ENCODE results near the gene FREY1.

The FREY1 gene

DNA sequence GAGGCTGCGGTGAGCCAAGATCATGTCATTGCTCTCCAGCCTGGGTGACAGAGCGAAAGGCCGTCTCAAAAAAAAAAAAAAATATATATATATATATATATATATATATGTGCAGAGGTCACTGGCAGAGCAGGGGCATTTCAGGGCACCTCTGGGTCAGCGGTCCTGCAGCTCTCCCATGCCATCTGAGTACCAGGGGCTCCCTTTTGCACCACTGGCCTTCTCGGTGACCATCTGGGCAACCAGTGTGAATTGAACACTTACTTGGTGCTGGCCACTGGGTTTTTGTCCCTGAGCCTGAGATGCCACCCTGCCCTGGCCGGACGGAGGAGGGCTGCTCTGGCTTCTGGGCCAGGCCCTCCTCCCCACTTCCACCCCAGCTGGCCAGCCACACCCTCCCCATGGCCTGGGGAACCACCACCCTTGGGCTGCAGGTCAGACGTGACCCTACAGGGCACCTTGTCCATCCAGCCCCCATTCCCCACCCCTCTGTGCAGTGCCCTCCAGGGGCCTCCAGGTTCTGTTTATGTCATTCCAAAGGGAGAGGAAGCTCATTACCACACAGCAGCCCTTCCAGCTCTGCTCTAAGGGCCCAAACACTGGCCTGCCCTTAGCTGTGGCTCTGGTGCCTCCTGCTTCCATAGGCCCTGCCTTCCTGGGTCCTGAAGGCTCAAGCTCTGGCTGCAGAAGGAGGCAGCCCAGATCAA is 11.4 kb downstream of the FREY1 start:
- no peak for DNase-seq (ENCODE audit: low read depth in 3 of 3, low spot score in 1 of 3)

DNA sequence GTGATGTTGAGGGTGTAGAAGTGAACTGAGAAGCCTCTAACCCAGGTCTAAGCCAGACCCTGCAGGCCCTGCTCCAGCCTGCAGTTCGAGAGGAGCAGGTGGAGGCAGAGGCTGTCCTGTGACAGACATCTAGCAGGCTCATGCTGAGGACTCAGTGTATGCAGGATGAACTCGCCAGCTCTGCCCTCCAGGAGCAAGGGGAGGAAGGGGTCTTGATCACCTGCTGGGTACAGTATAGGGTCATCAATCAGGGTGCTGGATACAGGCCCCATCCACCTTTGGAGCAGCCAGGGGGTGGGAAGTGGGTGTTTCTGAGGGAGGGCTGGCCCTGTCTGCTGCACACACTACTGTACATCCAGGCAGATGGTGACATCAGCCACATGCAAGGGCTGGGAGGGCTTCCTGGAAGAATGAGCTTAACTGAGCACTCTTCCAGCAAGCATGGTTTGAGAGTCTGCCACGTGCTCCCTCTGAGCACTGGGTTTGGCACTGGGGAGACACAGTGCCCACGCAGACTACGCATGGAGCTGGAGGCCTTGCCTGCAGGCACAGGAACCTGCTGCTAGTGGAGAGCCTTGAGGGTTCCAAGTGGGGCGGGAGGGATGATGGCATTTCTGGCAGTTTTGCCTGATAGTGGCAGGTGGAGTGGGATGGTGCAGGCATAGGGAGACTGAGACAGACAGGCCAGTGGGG is 12.4 kb downstream of the FREY1 start:
- DNase-seq (ENCODE audit: low read depth in 3 of 3, low spot score in 1 of 3): no peak

DNA sequence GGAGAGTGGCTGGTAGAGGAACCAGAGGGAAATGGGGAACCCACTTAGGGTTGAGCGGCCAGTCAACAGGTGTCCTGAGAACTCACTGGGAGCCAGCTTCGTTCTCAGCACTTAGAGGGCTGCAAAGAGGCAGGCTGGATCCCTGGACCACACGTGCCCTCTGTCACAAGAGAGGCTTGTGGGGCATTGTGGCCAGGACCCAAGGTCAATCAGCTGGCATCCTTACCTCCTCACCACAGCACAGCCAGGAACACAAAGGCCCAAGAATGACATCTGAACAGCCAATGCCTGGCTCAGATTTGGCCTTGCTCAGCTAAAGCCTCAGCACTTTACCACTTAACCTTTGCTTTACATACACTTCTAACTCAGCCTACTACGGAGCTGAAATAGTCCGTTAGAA is 14.2 kb downstream of the FREY1 start:
- DNase-seq (ENCODE audit: low read depth in 3 of 3, low spot score in 1 of 3): no peak

DNA sequence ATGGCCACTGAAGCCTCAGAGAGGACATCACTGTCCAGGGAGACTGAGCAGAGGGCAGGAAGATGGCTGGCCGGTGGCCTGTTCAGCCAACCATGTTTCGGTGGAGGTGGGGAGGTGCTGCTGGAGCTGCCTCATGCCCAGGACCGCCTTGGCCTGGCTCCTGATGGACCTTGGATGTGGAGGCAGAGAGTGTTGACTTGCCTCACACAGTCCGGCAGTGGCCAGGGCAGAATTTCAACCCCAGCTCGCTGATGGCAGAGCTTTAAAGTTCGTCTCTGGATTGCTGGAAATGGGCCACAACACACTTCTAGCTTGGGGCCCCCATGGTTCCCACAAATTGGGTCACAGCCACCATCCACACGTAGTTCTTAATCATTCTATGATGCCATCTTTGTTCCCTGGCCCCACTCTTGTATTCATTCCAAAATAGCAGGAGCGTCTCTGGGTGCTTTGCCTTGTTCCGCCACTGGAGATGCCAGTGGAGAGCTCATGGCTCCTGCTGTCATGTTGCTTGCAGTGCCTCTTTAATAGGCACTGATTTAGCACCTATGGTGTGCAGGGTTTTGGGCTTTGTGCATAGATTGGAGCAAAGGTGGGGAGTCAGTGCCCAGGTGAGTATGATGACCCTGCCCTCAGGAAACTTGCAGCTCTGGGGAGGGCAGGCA is 16.1 kb downstream of the FREY1 start:
- DNase-seq (ENCODE audit: low read depth in 3 of 3, low spot score in 1 of 3): no peak

DNA sequence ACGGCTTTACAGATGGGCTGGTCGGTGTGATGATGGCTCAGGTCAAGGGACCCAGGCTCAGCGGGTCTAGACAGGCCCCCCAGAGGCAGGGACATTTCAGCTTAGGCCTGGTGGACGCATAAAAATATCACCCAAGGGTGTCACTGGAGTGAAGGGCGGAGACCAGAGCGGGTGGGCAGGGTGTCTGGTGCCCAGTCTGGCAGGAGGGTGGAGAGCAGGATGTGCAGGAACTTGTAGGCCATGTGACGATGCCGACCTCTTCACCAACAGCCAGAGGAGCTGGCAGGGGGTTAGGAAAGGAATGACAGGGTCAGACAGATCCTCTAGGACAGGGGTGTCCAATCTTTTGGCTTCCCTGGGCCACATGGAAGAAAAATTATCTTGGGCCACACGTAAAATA is 17.1 kb downstream of the FREY1 start:
- no peak for DNase-seq (ENCODE audit: low read depth in 3 of 3, low spot score in 1 of 3)

DNA sequence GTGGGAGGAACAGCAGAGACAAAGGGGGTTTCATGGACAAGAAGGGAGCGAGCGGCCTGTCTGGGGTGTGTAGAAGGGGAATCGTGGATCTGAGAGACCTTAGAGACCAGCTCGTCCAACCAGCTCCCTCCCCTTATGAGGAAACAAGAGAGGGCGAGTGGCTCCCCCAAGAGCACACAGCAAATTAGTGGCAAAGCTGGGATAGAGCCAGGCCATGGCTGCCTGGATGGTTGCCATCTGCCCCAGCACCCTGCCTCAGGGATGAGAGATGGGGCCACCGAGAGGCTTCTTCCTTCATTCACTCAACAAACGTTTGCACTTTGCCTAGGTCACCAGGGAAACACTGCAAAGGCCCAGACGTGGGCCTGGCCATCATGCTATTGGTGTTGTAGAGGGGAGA is 17.5 kb downstream of the FREY1 start:
- DNase-seq (ENCODE audit: low read depth in 3 of 3, low spot score in 1 of 3): no peak

DNA sequence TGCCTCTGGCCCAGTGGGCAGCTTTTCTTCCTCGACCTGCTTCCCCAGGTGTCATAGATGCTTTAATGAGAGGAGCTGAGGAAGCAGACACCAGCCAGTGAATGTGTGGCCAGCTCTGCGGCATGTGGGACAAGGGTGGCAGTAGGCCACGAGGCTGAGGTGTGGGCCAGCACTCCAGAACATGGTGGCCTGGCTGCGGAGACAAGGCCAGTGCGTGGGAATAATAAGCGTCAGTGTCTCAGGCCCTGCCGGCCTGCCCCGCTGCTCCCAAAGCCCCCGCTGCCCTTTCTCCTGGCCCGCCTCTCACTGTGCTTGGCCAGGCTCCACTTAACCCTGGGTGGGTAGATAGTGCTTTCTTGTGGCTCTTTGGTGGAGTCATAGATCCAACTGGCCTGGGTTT is 19.5 kb downstream of the FREY1 start:
- DNase-seq (ENCODE audit: low read depth in 3 of 3, low spot score in 1 of 3): no peak

- no peak for DNase-seq (ENCODE audit: low read depth in 3 of 3, low spot score in 1 of 3)
Observed at GRCh38 chr11:45886816-45887520, 20.1 kb downstream of the FREY1 start.

- DNase-seq (ENCODE audit: low read depth in 3 of 3, low spot score in 1 of 3): no peak
Observed at GRCh38 chr11:45885921-45886721, 20.9 kb downstream of the FREY1 start.

DNA sequence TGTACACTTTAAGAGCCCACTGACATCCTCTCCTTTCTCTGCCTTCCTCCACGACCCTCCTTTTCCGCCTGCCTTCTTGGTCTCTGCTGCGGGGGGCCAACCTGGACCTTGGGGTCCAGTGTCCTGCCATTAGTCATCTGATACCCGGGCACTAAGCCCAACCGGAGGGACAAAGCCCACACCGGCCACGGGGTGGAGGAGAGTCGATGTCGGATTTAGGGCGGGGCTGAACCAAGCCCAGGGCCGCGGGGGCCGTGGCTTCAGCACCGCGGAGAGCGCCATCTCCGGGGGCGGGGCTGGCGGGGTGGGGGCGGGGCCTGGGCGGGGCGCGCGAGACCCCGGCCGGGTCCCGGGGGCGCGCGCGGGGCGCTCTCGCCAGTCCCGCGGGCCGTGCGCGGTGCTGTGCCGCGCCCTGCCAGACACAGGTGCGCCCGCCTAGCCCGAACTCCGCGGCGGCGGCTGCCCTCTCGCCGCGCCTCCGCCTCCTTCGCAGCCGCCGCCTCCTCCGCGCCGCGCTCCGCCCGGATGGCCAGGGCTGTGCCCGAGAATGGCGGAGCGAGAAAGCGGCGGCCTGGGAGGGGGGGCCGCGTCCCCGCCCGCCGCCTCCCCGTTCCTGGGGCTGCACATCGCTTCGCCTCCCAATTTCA is 21.7 kb downstream of the FREY1 start, which contains the start of gene MAPK8IP1:
Gene MAPK8IP1 (plus strand): TSS at position 378 of the 647 bp plus-strand sequence. CDS start 170 bp downstream, at position 548.
- DNase-seq (ENCODE audit: low read depth in 3 of 3, low spot score in 1 of 3): peak in 2 of 3 donors; percentile 27 to 47

DNA sequence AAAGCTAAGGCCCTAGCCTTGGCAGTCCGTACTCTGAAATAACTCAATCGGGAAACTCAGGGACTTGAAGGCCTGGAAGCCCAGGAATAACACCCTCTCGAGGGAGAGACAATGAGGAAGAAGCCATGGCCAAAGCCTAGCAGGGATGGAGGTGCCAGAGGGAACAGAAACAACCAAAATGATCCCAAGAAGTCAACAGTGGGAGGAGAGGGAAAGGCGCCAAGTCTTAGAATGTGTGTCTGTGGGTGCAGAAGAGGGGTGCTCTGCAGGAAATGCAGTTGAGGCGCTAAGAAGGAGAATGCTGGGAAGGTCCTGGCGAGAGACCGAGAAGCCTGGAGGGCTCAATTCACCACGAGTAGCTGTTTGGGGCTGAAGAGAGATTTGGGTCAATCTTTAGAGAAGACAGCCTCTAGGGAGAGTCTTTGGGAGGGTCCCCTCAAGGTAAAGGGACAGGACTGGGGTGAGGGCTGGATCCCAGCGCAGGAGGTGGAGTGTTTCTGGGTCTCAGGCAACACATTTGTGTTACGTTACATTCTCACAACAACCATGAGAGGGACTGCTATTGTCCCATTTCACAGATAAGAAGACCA is 22.4 kb downstream of the FREY1 start:
- no peak for DNase-seq (ENCODE audit: low read depth in 3 of 3, low spot score in 1 of 3)

DNA sequence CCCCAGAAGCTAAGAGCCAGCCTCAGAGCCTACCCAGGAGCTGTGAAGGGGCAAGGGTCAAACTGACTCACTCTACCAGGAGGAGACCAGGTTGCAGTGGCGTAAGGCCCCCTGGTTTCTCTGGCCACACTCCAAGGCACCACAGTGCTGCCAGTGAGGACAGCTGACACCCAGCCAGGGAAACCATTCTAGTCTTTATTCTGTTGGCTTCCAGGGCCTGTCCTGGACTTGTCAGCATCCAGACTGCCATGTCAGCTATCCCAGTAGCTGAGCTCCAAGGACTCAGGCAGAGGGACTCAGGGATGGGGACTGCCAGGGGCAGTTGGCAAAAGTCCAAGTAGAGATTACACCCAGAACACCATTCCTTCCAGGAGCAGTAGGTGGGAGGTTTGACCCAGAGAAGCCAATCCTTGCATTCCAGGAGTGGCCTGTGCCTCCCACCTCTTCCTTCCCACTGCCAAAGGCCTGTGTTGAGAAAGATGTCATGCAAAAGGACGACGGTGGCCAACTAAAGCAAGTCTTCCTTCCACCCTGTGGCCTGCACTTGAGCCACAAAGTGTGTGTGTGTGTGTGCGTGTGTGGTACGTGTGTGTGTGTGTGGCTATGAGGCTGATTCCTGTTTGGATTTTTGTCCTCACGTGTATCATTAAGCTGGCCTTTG is 25.2 kb downstream of the FREY1 start:
- no peak for DNase-seq (ENCODE audit: low read depth in 3 of 3, low spot score in 1 of 3)

- DNase-seq (ENCODE audit: low read depth in 3 of 3, low spot score in 1 of 3): no peak
Observed at GRCh38 chr11:45880772-45881570, 26.1 kb downstream of the FREY1 start.

DNA sequence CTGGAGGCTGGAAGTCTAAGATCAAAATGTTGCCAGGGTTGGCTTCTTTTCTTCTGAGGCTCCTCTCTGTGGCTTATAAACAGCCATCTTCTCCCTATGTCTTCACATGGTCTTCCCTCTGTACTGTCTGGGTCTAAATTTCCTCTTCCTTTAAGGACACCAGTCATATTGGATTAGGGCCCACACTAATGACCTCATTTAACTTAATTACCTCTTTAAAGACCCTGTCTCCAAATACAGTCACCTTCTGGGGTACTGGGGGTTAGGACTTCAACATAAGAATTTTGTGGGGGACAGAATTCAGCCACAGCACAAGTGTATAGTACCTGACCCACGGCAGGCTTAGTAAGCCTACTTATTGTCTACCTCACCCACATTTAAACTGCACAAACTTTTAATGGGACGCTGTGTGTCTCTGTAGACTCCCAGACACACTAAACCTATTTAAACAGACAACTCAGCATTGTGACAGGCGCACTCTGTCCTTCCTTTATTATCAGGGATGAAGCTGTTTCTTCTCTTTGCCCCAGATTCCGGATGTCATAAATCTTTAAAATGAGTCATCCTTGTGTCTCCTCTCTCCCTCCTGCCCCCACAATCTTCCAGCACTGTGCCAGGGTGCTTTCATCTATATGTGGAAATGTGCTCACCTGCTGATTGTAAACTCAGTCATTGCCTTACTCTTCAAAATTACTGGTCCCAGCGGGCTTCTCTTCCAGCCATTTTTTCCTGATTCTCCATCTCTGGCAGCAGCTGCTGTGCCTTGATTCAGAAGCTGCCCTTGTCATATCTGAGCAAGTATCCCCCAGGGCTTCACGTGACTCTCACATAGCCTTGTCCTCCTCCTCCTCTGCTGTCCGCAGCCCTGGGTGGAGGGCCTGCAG is 27.0 kb downstream of the FREY1 start:
- DNase-seq (ENCODE audit: low read depth in 3 of 3, low spot score in 1 of 3): no peak

DNA sequence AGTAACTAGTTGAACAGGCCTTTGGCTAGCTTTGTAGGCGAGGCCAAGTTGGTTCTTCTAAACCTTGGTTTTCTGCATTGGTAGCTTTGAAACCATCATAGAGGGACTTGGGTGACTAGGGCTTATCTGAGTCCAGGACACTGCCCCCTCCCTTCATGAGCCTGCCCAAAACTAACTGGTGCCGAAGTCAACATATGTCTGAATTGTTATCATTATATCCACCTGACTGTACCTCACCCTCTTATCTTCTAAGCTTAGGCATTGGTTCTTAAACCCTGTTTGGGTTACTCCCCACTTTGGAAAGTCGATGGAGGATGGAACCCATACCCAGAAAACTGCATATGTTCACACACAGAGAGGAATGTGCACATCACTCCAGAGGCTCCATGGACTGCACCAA is 29.2 kb downstream of the FREY1 start:
- DNase-seq (ENCODE audit: low read depth in 3 of 3, low spot score in 1 of 3): no peak

GRCh38 chr11:45877221-45877620 is 29.9 kb downstream of the FREY1 start:
- no peak for DNase-seq (ENCODE audit: low read depth in 3 of 3, low spot score in 1 of 3)

DNA sequence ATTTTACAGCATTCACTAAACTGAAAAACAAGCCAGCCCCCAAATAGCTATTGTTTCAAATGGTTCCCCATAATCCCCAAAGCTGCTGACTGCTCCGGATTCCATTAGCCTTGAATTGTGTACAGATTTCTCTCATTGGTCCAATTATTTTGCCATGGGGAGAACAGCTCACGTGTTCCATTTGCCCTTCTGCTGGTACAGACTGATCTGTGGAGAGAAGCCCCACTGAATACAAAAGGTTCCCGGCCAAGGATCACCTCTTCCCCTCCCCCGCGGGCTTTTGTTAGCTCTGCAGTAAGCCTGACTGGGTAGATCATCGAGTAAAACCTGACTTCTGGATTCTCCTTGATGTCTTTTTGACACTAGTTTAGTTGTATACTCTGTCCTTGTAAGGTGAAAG is 30.7 kb downstream of the FREY1 start:
- DNase-seq (ENCODE audit: low read depth in 3 of 3, low spot score in 1 of 3): no peak

All from stimulated activated CD4-positive, alpha-beta T cell treated with anti-CD3 and anti-CD28 coated beads, TNF-alpha, amount 100 ng/mL, for 1 hour (primary cell).